ENCODE results near the gene SPPL2C.

SPPL2C gene

GRCh38 chr17:45828582-45829133 lies 16.0 kb upstream of the SPPL2C start:
- no peak for DNase-seq

- peak in 1 of 2 experiments; percentile 95 for DNase-seq
These were observed 10.8 kb upstream of the SPPL2C start for GRCh38 chr17:45833920-45834319.

GRCh38 chr17:45834471-45835396 lies 9.9 kb upstream of the SPPL2C start:
- no peak for DNase-seq

- DNase-seq, result no peak
These were observed 9.2 kb upstream of the SPPL2C start for GRCh38 chr17:45835481-45835880.

GRCh38 chr17:45836047-45837044 lies 8.3 kb upstream of the SPPL2C start:
- no peak for DNase-seq

GRCh38 chr17:45837187-45837586 lies 7.5 kb upstream of the SPPL2C start:
- no peak for DNase-seq

- no peak for DNase-seq
These were observed 7.1 kb upstream of the SPPL2C start for GRCh38 chr17:45837603-45838002.

- no peak for DNase-seq
These were observed 5.9 kb upstream of the SPPL2C start for GRCh38 chr17:45838751-45839295.

GRCh38 chr17:45839442-45839841 lies 5.2 kb upstream of the SPPL2C start:
- no peak for DNase-seq

GRCh38 chr17:45841186-45841585 lies 3.5 kb upstream of the SPPL2C start:
- DNase-seq, result no peak

- no peak for DNase-seq
These were observed 2.7 kb upstream of the SPPL2C start for GRCh38 chr17:45841883-45842525.

GRCh38 chr17:45843722-45844121 lies 959 bp upstream of the SPPL2C start:
- no peak for DNase-seq

- no peak for DNase-seq
These were observed 900 bp downstream of the SPPL2C start for GRCh38 chr17:45845376-45846185.

GRCh38 chr17:45846223-45846622 lies 1.5 kb downstream of the SPPL2C start:
- no peak for DNase-seq

GRCh38 chr17:45846646-45847045 lies 2.0 kb downstream of the SPPL2C start:
- no peak for DNase-seq

GRCh38 chr17:45847101-45847500 lies 2.4 kb downstream of the SPPL2C start:
- DNase-seq, result no peak

- DNase-seq, result no peak
These were observed 3.1 kb downstream of the SPPL2C start for GRCh38 chr17:45847747-45848146.

- no peak for DNase-seq
These were observed 3.7 kb downstream of the SPPL2C start for GRCh38 chr17:45848405-45848804.

GRCh38 chr17:45848868-45849535 lies 4.3 kb downstream of the SPPL2C start:
- DNase-seq, result no peak

- no peak for DNase-seq
These were observed 4.9 kb downstream of the SPPL2C start for GRCh38 chr17:45849536-45849990.

GRCh38 chr17:45850011-45850410 lies 5.3 kb downstream of the SPPL2C start:
- no peak for DNase-seq
